Measurements from ENCODE around the gene C10orf120.

The C10orf120 gene

DNA sequence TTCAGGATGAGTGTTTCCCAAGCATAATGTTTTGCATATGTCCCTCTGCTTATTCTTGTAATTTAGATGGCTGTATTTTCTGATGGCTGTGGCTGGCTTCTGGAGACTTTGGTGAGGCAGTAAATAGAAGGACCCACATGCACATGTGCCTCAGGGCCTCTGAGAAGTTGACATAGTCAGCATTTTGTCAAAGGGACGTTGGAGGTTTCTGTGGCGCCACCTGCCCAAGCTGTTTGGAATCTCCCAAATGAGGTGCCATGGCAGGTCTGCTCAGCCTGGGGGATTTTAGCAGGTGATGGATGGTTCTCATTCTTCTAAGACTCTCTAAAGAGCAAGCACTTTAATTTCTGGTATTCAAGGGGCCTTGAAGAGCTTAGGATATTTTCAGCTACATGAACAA, 29.8 kb downstream of the C10orf120 start:
- Histone ChIP-seq H3K27me3 (replicated peaks; ENCODE audit: control insufficient read depth, insufficient read depth, low read length) (no peaks in the 10 kb centered on the region), H3K4me3 (replicated peaks; ENCODE audit: low read depth, low read length) (no peak overlapping the region), H3K36me3 (ENCODE audit: control insufficient read depth, insufficient read depth, low read length) (no peaks in the 10 kb centered on the region)
- TF ChIP-seq, protein P1, sequence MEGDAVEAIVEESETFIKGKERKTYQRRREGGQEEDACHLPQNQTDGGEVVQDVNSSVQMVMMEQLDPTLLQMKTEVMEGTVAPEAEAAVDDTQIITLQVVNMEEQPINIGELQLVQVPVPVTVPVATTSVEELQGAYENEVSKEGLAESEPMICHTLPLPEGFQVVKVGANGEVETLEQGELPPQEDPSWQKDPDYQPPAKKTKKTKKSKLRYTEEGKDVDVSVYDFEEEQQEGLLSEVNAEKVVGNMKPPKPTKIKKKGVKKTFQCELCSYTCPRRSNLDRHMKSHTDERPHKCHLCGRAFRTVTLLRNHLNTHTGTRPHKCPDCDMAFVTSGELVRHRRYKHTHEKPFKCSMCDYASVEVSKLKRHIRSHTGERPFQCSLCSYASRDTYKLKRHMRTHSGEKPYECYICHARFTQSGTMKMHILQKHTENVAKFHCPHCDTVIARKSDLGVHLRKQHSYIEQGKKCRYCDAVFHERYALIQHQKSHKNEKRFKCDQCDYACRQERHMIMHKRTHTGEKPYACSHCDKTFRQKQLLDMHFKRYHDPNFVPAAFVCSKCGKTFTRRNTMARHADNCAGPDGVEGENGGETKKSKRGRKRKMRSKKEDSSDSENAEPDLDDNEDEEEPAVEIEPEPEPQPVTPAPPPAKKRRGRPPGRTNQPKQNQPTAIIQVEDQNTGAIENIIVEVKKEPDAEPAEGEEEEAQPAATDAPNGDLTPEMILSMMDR (IDR thresholded peaks at IDR 0.05; ENCODE audit: insufficient read depth, low read length, poor library complexity, severe bottlenecking): no peak
- DNase-seq (ENCODE audit: extremely low read depth, insufficient read length): no peak

DNA sequence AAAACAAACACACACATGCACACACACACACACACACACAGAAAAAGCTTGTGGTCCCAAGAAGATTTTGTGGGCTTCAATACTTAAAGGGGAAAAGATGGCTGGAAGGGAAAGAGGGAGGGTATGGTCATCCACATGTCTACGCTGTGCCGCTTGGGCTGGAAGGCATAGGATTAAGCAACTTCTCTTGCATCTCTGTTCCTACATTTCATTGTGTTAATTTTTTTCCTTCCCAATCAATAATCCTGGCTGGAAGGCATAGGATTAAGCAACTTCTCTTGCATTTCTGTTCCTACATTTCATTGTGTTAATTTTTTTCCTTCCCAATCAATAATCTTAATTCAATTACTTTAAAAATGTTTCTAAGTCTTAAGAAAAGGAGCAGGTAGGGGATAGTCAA, 30.6 kb downstream of the C10orf120 start:
- H3K4me3 ChIP-seq (replicated peaks; ENCODE audit: low read depth, low read length): no peak overlapping the region
- H3K27me3 ChIP-seq (replicated peaks; ENCODE audit: control insufficient read depth, insufficient read depth, low read length): no peaks in the 10 kb centered on the region
- H3K36me3 ChIP-seq (ENCODE audit: control insufficient read depth, insufficient read depth, low read length): no peaks in the 10 kb centered on the region
- TF ChIP-seq, protein P1 (IDR thresholded peaks at IDR 0.05; ENCODE audit: insufficient read depth, low read length, poor library complexity, severe bottlenecking): no peak
- DNase-seq (ENCODE audit: extremely low read depth, insufficient read length): no peak

DNA sequence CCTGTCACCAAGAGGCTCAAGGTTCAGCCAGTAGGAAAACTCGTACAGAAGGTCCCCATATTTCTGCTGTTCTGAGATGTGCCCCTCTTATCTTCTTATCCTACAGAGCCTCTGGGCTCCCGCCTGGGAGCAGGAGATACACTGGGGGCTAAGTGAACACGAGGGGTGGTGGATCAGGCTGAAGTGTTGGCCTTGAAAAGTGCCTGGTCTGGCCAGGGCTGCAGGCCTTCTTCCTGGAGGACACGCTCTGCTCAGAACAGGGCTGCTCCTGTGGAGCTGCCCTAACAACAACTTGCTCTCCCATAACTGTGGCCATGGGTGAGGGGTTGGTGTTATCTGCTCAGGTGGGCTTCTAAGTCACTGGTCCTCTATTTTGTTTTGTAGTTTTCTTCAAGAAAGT, 33.7 kb downstream of the C10orf120 start:
- TF ChIP-seq, protein P1 (IDR thresholded peaks at IDR 0.05; ENCODE audit: insufficient read depth, low read length, poor library complexity, severe bottlenecking): no peak
- no peaks in the 10 kb centered on the region for H3K27me3 ChIP-seq (replicated peaks; ENCODE audit: control insufficient read depth, insufficient read depth, low read length)
- no peak for DNase-seq (ENCODE audit: extremely low read depth, insufficient read length)
- H3K4me3 ChIP-seq (replicated peaks; ENCODE audit: low read depth, low read length): no peak overlapping the region
- H3K36me3 ChIP-seq (ENCODE audit: control insufficient read depth, insufficient read depth, low read length): no peaks in the 10 kb centered on the region

DNA sequence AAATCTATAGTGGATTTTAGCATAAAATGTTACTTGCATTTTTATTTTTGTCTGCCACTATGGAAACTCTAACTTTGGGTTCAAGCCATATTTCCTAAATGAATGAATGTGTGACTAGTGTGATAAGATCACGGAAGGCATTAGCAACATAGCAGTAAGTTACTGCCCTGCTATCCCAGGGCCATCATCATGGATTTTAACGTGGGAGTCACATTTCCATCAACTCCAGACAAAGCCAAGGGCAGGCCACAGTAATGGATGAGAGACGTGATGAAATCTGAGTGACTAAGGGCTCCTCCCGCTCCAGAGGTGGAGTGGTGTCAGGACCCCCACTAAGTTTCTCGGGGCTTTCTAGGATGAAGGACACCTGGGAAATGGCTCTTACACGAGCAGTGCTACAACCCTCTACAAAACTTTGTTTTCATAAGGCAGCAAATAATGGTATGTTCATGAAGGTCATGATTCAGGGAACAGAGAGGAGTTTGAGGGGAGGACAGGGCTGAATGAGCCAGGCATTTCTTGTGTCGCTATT, 34.3 kb downstream of the C10orf120 start:
- no peaks in the 10 kb centered on the region for H3K27me3 ChIP-seq (replicated peaks; ENCODE audit: control insufficient read depth, insufficient read depth, low read length)
- TF ChIP-seq, protein P1 (IDR thresholded peaks at IDR 0.05; ENCODE audit: insufficient read depth, low read length, poor library complexity, severe bottlenecking): no peak
- no peak overlapping the region for H3K4me3 ChIP-seq (replicated peaks; ENCODE audit: low read depth, low read length)
- DNase-seq (ENCODE audit: extremely low read depth, insufficient read length): no peak
- no peaks in the 10 kb centered on the region for H3K36me3 ChIP-seq (ENCODE audit: control insufficient read depth, insufficient read depth, low read length)

DNA sequence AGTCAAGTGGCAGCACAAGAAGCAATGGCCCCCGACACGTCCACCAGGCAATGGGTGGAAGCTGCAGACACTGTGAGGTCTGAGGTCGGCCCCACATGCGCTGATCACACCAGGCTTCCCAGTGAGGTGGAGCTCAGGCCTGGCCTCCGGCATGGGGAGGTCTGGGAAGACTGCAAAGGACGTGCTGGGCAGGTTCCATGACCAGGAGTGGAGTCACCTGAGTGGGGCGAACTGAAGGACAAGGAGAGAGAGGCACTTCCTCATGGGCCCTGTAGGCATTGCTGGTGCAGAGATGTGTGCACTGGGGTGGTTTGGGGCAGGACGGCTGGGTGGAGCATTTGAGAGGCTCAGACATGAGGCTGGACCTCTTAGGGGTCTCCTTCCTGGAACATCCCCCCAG, 35.1 kb downstream of the C10orf120 start:
- H3K4me3 ChIP-seq (replicated peaks; ENCODE audit: low read depth, low read length): no peak overlapping the region
- no peak for DNase-seq (ENCODE audit: extremely low read depth, insufficient read length)
- H3K36me3 ChIP-seq (ENCODE audit: control insufficient read depth, insufficient read depth, low read length): no peaks in the 10 kb centered on the region
- H3K27me3 ChIP-seq (replicated peaks; ENCODE audit: control insufficient read depth, insufficient read depth, low read length): no peaks in the 10 kb centered on the region
- TF ChIP-seq, protein P1 (IDR thresholded peaks at IDR 0.05; ENCODE audit: insufficient read depth, low read length, poor library complexity, severe bottlenecking): no peak

Data from GM06990 (cell line).